K562 (cell line): ENCODE data around the gene MAPKAPK2. TPM values are rescaled to one million over a fixed set of nuclear protein-coding genes. Genes with fewer than 3 reads are reported as not detected.

ENCODE experiments used
- ATAC-seq: fragments of 200-7000 bp; cut with Tn5 transposase; 3 replicates; pipeline ENCODE4 v1.9.1; 2020; ENCODE audit warnings: moderate library complexity
- BruUV-seq: library from RNA; stranded (reverse); fragments of 400-500 nt; replicated peaks from 2 replicates; lab custom pipeline; 2021; lab: Mats Ljungman, UMichigan
- CTCF ChIA-PET: fragments of 300-600 bp; formaldehyde crosslinking; extraction: SDS; loops from one replicate; lab custom pipeline; 2021; ENCODE audit warnings: low intra/inter-chr PET ratio; lab: Yijun Ruan, JAX
- POLR2A ChIA-PET: fragments of 300-600, 350-650 bp; sonication (Branson Sonifier 250); formaldehyde crosslinking; extraction: SDS; loops from one replicate; lab custom pipeline; 2021; ENCODE audit warnings: antibody characterized with exemption, inconsistent platforms; lab: Yijun Ruan, JAX
- DNase-seq, 4 experiments: peaks; one replicate each; pipeline versions ENCODE4 v3.0.0 to v3.0.0-alpha.2; 2011 to 2018; ENCODE audit warnings: low spot score in 3 of 4, mixed read lengths in 3 of 4; ENCODE audit errors: extremely low read depth in 1 of 4
- FAIRE-seq: peaks from 2 replicates; lab custom pipeline; 2011; peaks lifted over from hg19 to GRCh38; lab: Jason Lieb, UNC
- H2AFZ ChIP-seq: 2 replicates; pipeline ENCODE4 v1.6.0; 2011; ENCODE audit warnings: low read depth, low read length, control low read depth, inconsistent platforms
- H3K27ac ChIP-seq: fragments of 200-600 bp; 3 replicates; pipeline ENCODE4 v1.8.0; 2011; ENCODE audit warnings: low read depth, mild to moderate bottlenecking, control low read depth, inconsistent platforms, low read length, moderate library complexity, mixed read lengths; ENCODE audit errors: extremely low read depth
- H3K27me3 ChIP-seq, 2 experiments: fragments of 300-600 bp in 1 of 2; 2 replicates in 1 of 2; 3 replicates in 1 of 2; pipeline versions ENCODE4 v1.6.0 to v1.8.0; 2011; ENCODE audit warnings: inconsistent platforms in 2 of 2, low read length in 2 of 2, mild to moderate bottlenecking in 1 of 2, mixed read lengths in 1 of 2, moderate library complexity in 1 of 2; ENCODE audit not compliant: control insufficient read depth in 2 of 2, insufficient read depth in 2 of 2
- H3K36me3 ChIP-seq: fragments of 300-600 bp; 3 replicates; pipeline ENCODE4 v1.8.0; 2011; ENCODE audit warnings: mild to moderate bottlenecking, low read length, inconsistent platforms; ENCODE audit not compliant: control insufficient read depth, insufficient read depth
- H3K4me1 ChIP-seq, 2 experiments: fragments of 200-600 bp in 1 of 2; replicated peaks in 1 of 2; 2 replicates in 1 of 2; 3 replicates in 1 of 2; pipeline versions ENCODE4 v1.5.1 to v1.8.0; 2011; ENCODE audit warnings: inconsistent platforms in 2 of 2, low read length in 2 of 2, mild to moderate bottlenecking in 1 of 2, mixed read lengths in 1 of 2, moderate library complexity in 1 of 2; ENCODE audit not compliant: control insufficient read depth in 2 of 2, insufficient read depth in 2 of 2
- H3K4me2 ChIP-seq: 2 replicates; pipeline ENCODE4 v1.6.1; 2011; ENCODE audit warnings: low read length, control low read depth, inconsistent platforms, mixed read lengths; ENCODE audit not compliant: insufficient read depth
- H3K4me3 ChIP-seq: fragments of 200-600 bp; sonication (generic), shearing (Covaris generic); 2 replicates; pipeline ENCODE4 v1.5.1; 2016; ENCODE audit warnings: control low read depth, inconsistent platforms
- H3K79me2 ChIP-seq: fragments of 200-600 bp; 3 replicates; pipeline ENCODE4 v1.8.0; 2011; ENCODE audit warnings: low read length, inconsistent platforms; ENCODE audit not compliant: control insufficient read depth, insufficient read depth
- H3K9ac ChIP-seq, 2 experiments: 2 replicates each; pipeline versions ENCODE4 v1.6.0 to v1.6.1; 2011; ENCODE audit warnings: low read depth in 2 of 2, low read length in 2 of 2, control low read depth in 1 of 2, inconsistent platforms in 1 of 2, mild to moderate bottlenecking in 1 of 2, mixed read lengths in 1 of 2; ENCODE audit not compliant: insufficient read depth in 1 of 2
- H3K9me1 ChIP-seq: one replicate; pipeline ENCODE4 v1.6.0; 2011; ENCODE audit warnings: inconsistent platforms, mild to moderate bottlenecking, low read length, moderate library complexity; ENCODE audit not compliant: control insufficient read depth, insufficient read depth
- H3K9me3 ChIP-seq: replicated peaks from 2 replicates; pipeline ENCODE4 v1.5.1; 2011; ENCODE audit warnings: low read depth, low read length, inconsistent platforms; ENCODE audit not compliant: control insufficient read depth, insufficient read depth
- H4K20me1 ChIP-seq: replicated peaks from 2 replicates; pipeline ENCODE4 v1.6.1; 2011; ENCODE audit warnings: low read length, inconsistent platforms, mixed read lengths; ENCODE audit not compliant: control insufficient read depth, insufficient read depth
- HDGF ChIP-seq: fragments of 450-650 bp; IDR thresholded peaks from 2 replicates; pipeline ENCODE4 v1.6.1; 2016
- KAT7 ChIP-seq: sonication (generic); formaldehyde crosslinking; IDR thresholded peaks from 2 replicates; pipeline ENCODE4 v1.8.0; 2022; ENCODE audit warnings: missing genetic modification reagents, mild to moderate bottlenecking, borderline replicate concordance
- MTA3 ChIP-seq: fragments of 450-650 bp; formaldehyde crosslinking; IDR thresholded peaks from 2 replicates; pipeline ENCODE4 v1.6.1; 2017; ENCODE audit warnings: mild to moderate bottlenecking, borderline replicate concordance
- OTX1 ChIP-seq: fragments of 450-650 bp; formaldehyde crosslinking; IDR thresholded peaks from 2 replicates; pipeline ENCODE4 v1.4.0; 2022; ENCODE audit warnings: mild to moderate bottlenecking
- WGBS: fragments of 100-300 bp; shearing (Covaris generic); methylation state at CpG from one replicate; pipeline ENCODE4 v1.1.6; 2016; ENCODE audit warnings: low coverage, mixed read lengths; ENCODE audit not compliant: insufficient coverage; ENCODE audit errors: missing lambda C conversion rate; 5-methylcytosine and 5-hydroxymethylcytosine counted together
- in situ Hi-C: fragments of 300-500 bp; cut with MboI; formaldehyde crosslinking; loops from 4 replicates; pipeline ENCODE4 v1.15.0; 2018; ENCODE audit warnings: inconsistent platforms, mixed read lengths
- intact Hi-C: fragments of 100-400 bp; cut with micrococcal nuclease; formaldehyde crosslinking; loops from 2 replicates; pipeline ENCODE4 v1.14.2; 2022
- polyA plus RNA-seq, 8 experiments: library from polyadenylated mRNA; depleted of rRNA in 4 of 8; stranded (reverse) in 5 of 8; unstranded in 3 of 8; fragments of >200 nt; fragmentation: Nextera tagmentation in 2 of 8; fragmentation: Illumina TruSeq in 1 of 8; extraction: Ambion mirVana in 2 of 8; extraction: Trizol in 1 of 8; gene quantifications; 2 replicates each; pipeline versions ENCODE4 v1.2.1 to v1.2.3, GENCODE V29; 2011 to 2014; ENCODE audit warnings: inconsistent platforms in 1 of 8, missing spikeins in 1 of 8
- total RNA-seq, 7 experiments: library from RNA; depleted of rRNA in 6 of 7; stranded (reverse); fragments of >200 nt in 6 of 7; fragmentation: Illumina TruSeq in 2 of 7; extraction: Trizol in 2 of 7; gene quantifications; 2 replicates each; pipeline versions ENCODE4 v1.2.1 to v1.2.3, GENCODE V29; 2011 to 2021; ENCODE audit warnings: low replicate concordance in 1 of 7
- TF ChIP-seq, protein P1 (sequence below): fragments of 200-600 bp; sonication (generic); IDR thresholded peaks from one replicate; pipeline ENCODE4 v1.6.1; 2012; ENCODE audit warnings: mild to moderate bottlenecking, low read depth, low read length, inconsistent platforms

The MAPKAPK2 gene
- total and polyA plus RNA-seq, 9 of the 15 experiments (the other 6 are each of a cell fraction or from before 2014, with no cell fraction given): 0.63 to 94.2 (median 52.1) TPM

GRCh38 chr1:206695733-206696132, 11.0 kb downstream of the MAPKAPK2 start:
- H3K4me2 ChIP-seq: no peak overlapping the region
- ATAC-seq (no peak), FAIRE-seq (no peak), DNase-seq (no peak)
- CTCF ChIA-PET: no interaction called here
- H4K20me1 ChIP-seq: peaks cover 68% of the 10 kb centered on the region
- TF ChIP-seq MTA3: no peak
- no peak for TF ChIP-seq HDGF
- no peak for TF ChIP-seq OTX1 (CRISPR knock-in tag)
- TF ChIP-seq, protein P1, sequence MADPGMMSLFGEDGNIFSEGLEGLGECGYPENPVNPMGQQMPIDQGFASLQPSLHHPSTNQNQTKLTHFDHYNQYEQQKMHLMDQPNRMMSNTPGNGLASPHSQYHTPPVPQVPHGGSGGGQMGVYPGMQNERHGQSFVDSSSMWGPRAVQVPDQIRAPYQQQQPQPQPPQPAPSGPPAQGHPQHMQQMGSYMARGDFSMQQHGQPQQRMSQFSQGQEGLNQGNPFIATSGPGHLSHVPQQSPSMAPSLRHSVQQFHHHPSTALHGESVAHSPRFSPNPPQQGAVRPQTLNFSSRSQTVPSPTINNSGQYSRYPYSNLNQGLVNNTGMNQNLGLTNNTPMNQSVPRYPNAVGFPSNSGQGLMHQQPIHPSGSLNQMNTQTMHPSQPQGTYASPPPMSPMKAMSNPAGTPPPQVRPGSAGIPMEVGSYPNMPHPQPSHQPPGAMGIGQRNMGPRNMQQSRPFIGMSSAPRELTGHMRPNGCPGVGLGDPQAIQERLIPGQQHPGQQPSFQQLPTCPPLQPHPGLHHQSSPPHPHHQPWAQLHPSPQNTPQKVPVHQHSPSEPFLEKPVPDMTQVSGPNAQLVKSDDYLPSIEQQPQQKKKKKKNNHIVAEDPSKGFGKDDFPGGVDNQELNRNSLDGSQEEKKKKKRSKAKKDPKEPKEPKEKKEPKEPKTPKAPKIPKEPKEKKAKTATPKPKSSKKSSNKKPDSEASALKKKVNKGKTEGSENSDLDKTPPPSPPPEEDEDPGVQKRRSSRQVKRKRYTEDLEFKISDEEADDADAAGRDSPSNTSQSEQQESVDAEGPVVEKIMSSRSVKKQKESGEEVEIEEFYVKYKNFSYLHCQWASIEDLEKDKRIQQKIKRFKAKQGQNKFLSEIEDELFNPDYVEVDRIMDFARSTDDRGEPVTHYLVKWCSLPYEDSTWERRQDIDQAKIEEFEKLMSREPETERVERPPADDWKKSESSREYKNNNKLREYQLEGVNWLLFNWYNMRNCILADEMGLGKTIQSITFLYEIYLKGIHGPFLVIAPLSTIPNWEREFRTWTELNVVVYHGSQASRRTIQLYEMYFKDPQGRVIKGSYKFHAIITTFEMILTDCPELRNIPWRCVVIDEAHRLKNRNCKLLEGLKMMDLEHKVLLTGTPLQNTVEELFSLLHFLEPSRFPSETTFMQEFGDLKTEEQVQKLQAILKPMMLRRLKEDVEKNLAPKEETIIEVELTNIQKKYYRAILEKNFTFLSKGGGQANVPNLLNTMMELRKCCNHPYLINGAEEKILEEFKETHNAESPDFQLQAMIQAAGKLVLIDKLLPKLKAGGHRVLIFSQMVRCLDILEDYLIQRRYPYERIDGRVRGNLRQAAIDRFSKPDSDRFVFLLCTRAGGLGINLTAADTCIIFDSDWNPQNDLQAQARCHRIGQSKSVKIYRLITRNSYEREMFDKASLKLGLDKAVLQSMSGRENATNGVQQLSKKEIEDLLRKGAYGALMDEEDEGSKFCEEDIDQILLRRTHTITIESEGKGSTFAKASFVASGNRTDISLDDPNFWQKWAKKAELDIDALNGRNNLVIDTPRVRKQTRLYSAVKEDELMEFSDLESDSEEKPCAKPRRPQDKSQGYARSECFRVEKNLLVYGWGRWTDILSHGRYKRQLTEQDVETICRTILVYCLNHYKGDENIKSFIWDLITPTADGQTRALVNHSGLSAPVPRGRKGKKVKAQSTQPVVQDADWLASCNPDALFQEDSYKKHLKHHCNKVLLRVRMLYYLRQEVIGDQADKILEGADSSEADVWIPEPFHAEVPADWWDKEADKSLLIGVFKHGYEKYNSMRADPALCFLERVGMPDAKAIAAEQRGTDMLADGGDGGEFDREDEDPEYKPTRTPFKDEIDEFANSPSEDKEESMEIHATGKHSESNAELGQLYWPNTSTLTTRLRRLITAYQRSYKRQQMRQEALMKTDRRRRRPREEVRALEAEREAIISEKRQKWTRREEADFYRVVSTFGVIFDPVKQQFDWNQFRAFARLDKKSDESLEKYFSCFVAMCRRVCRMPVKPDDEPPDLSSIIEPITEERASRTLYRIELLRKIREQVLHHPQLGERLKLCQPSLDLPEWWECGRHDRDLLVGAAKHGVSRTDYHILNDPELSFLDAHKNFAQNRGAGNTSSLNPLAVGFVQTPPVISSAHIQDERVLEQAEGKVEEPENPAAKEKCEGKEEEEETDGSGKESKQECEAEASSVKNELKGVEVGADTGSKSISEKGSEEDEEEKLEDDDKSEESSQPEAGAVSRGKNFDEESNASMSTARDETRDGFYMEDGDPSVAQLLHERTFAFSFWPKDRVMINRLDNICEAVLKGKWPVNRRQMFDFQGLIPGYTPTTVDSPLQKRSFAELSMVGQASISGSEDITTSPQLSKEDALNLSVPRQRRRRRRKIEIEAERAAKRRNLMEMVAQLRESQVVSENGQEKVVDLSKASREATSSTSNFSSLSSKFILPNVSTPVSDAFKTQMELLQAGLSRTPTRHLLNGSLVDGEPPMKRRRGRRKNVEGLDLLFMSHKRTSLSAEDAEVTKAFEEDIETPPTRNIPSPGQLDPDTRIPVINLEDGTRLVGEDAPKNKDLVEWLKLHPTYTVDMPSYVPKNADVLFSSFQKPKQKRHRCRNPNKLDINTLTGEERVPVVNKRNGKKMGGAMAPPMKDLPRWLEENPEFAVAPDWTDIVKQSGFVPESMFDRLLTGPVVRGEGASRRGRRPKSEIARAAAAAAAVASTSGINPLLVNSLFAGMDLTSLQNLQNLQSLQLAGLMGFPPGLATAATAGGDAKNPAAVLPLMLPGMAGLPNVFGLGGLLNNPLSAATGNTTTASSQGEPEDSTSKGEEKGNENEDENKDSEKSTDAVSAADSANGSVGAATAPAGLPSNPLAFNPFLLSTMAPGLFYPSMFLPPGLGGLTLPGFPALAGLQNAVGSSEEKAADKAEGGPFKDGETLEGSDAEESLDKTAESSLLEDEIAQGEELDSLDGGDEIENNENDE: no peak
- TF ChIP-seq KAT7: no peak
- no peak overlapping the region; a peak in 1 of 4 replicates for H3K9ac ChIP-seq
- peaks cover 9% of the 10 kb centered on the region for H3K9me1 ChIP-seq
- POLR2A ChIA-PET: interaction anchor here (10.1 kb wide), 1 partner anchor 7 kb away, joined by 130 read pairs; no protein-coding TSS in a partner anchor
- BruUV-seq: no TSS peak
- peaks cover 23 to 27% of the 10 kb centered on the region in 2 experiments; a peak in 4 of 5 replicates for H3K4me1 ChIP-seq
- 89% methylated on average over 9 of the region's 9 CpGs for WGBS
- in situ Hi-C loops (no loop called here), intact Hi-C loops (no loop called here)
- no peaks in the 10 kb centered on the region for H3K9me3 ChIP-seq
- no peak overlapping the region for H3K4me3 ChIP-seq
- no peaks in the 10 kb centered on the region for H3K27me3 ChIP-seq
- peaks cover 35% of the 10 kb centered on the region; the same call in 2 of the 3 replicates for H3K36me3 ChIP-seq
- no peak overlapping the region for H3K27ac ChIP-seq
- peaks cover 96% of the 10 kb centered on the region for H3K79me2 ChIP-seq
- H2AFZ ChIP-seq: no peak overlapping the region
